ENCODE results near the gene RGS19.

RGS19 gene

DNA sequence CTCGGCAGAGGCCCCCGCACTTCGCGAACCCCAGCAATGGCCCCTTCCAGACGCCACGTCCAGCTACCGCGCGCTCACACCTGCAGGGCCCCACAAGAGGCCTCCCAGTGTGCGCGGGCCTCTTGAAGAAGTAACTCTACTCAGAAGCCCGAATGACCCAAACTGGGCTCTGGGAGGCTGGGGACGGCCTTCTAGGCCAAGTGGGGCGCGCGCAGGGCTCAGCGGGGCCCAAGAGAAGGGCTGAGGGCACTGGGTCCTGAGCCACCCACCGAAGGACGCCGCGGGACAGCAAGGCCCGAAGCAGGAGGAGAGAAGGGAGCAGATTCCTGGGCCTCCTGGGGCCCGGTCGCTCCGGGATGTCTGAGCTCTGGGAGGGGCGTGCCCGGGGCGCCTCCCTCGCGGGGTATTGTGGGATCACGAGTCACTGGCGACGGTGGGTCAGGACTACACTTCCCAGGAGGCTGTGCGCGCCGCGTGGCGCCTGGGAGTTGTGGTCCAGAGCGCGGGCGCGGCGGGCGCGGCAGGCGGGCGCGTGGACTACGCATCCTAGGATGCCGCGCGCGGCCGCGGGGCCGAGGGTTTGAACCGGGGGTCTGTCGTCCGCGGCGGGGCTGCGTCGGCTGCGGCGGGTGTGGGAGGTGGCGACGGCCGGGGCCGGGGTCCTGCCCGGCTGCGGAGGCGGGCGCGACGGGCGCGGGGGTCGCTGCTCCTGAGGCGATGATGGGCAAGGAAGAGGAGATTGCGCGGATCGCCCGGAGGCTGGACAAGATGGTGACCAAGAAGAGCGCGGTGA lies 16.5 kb downstream of the RGS19 start, which contains the start of gene TCEA2:
Gene TCEA2 (plus strand): TSS at position 603 of the 793 bp plus-strand sequence. CDS start 115 bp downstream, at position 718.
- peak; percentile 93 for DNase-seq

DNA sequence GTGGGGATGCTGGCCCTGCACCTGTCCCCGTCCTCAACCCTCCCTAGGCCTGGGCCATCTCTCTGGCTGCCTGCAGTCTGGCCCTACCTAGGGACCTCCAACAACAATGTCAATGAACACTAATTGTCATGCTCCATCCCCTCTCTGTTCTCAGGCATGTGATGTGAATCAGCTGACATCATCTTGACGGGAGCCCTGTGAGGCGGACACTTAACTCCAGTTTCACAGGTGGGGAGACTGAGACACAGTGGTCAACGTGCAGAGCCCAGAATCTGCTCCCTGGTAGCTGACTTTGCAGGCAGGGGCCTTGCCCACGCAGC lies 17.1 kb downstream of the RGS19 start:
- no peak for DNase-seq

DNA sequence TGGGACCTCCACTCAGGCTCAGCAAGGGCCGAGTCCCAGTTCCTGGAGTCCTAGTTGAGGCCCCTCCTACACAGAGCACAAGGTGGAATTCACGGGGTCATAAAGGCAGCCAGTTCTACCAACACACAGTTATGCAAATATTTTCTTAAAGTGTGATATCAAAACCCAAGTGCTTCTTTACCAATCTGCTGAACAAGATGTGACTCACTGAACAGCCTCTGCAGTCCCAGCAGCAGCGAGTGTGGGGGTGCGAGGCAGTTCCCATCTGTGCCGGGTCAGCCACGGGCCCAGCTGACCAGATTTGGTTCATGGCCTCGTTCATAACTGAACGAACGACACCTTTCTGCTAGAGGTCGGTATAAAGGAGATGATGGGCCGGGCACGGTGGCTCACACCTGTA lies 20.8 kb downstream of the RGS19 start:
- no peak for DNase-seq

DNA sequence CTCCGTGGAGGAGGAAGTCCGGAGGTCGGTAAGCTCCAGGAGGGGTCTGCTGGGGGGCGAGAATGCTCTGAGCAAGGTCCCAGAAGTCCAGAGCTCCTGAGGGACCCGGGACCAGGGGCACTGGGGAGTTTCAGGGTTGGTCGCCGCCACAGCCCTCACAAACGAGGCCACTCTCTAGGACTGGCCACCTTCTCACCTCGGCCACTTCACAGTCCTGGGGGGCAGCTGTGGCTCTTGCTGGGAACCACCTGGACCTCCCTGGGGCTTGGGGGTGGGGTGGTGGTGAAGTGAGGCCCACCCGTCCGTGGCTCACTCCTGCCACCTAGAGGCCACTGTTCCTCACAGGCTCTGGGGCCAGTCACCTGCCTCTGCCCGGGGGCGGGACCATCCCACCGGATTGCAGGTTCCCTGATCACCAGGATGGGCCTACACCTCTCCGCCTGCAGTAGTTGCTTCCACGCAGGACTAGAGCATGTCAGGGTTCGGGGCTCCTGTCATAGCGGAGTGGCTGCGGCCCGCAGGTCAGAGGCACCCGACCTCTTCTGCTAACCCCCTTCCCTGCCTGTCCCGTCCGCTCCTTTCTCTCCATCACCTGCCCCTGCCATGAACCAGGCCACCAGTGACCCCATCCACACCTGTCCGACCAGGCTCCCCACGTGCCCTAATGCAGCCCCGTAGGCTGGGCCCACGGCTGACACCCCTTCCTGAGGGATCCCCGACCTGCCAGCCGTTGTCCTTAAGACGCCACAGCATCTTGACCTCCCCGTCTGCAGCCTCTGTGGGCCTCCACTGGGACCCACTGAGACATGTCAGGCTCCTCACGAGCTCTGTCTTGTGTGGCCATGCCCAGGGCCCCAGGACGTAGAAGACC lies 21.5 kb downstream of the RGS19 start:
- peak; percentile 33 for DNase-seq

DNA sequence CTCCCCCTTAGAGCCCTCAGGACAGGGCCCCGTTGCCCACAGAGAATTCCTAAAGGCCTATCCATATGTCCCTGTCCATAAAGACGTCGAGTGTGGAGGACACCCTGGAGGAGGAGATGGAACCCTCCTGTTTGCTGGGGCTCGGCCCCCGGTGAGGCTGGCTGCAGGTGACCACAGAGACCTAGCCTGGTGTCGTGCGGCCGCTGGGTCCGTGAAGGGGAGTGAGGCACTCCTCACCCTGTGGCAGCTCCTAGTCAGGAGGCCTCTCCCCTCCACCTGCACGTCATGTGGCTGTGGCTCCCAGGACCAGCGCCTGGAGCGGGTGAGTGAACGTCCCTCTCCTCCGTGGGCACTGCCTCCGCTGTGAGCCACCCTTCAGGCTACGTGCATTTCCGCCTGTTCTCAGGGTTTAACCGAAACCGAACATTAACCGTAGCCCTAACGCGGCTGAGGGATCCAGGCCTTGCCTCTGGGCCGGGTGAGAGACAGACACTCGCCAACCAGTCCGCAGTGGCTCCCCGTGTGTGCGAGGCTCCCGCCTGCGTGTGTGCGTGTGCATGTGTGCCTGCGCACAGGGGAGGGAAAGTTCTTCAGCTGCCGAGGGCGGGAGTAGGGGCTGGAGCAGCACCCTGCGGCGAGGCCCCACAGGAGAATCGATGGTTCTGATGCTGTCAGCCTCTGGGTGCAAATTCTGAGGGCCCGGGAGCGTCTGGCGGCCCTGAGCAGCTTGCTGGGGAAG lies 22.3 kb downstream of the RGS19 start:
- peak; percentile 55 for DNase-seq

DNA sequence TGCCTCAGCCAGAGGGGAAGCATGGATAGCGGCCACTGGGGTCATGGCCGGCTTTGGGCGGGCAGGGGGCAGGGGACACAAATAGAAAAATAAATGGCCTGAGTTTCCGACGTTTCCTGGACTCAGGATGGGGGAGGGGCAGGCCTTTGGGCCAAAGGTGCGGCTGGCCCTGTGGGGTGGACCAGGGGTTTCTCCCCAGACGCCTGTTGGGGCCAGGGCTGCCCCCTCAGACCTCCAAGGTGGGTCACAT lies 22.8 kb downstream of the RGS19 start:
- DNase-seq, result no peak

DNA sequence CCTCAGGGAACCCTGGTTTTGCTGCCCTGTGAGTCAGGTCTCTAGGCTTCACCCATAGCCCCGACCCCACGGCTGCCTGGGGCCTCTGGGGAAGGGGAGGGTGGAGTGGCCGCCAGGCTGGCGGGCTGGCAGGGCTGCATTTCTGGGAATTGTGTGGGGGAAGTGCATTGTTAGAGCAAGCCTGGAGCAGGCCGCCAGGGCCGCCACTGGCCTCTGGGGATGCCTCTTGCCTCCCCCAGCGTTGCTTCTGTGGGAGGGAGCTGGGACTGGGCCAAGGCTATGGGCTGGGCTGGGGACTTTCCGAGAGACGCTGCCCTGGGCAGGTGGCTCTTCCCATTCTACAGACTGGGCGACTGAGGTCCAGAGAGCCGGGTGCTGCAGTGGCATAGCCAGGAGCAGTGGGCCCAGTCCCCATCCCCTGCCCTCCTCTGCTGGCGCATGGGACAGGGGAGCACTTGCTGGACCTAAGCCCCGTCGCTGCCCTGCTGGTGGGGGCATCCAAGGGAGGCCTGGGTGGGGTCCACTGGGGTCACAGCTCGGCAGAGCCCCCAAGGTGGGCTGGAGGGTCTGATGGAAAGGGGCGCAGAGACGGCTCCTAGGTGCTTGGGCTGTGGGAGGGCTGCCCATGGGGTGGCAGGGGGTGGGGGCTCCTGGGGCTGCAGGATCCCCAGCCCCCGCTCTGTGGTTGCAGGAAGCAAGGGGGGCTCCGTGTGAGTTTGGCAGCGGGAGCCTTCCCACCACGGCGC lies 23.3 kb downstream of the RGS19 start:
- DNase-seq, result peak; percentile 25

DNA sequence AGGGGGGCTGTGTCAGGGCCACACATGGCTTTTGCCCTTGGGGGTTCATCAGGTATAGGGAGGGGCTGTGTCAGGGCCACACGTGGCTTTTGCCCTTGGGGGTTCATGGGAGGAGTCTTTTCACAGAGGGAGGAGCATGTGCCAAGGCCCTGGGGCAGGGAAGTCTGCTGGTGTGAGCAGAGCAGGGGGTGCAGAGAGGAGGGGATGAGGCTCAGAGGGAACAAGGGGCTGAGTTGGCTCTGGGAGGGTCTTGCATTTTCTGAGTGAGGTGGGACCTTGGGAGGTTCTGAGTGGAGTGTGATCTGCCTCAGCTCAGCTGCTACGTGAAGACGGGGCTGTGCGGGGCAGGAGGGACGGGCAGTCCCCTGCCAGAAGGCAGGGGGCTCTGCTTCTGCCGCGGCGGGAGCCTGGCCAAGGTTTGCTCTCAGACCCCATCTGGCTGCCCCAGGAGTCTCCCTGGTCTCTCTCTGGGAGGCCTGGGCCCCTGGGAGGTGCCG lies 23.9 kb downstream of the RGS19 start:
- no peak for DNase-seq

DNA sequence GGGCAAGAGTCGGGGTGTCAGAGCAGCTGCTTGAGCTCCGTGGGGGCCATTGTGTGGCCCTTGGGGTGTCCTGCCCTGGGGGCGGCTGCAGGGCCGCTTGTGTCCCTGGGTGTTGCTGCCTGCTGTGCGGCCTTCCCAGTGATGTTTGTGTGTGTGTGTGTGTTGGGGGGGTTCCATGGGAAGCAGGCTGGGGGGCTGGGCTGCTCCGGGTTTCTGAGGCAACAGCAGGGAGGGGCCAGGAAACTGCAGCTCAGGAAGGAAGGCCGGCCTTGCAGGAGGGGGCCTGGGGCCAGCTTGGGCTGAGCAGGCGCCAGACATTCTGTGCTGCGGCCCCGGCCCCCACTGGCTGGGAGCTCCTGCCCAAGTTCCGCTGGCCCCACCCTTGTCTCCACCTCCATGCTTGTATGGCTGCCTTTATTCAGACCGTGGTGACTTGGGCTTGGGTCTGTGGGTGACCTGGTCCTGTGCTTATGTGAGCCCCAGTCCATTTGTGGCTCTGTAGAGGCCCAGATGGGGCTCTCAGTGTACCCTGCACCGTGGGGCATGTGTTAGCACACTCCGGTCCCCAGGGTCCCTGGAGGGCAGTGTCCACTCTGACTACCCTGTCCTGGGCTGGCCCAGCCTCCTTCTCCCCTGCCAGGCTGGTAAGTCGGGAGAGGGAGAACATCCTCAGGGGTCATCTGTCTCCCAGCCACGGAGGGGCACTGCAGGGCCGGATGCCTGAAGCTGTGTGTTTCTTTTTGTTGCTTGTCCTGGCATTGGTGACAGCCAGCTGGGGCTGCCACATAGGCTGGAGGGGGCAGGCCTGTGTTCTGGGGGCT lies 25.3 kb downstream of the RGS19 start:
- DNase-seq, result peak; percentile 30

DNA sequence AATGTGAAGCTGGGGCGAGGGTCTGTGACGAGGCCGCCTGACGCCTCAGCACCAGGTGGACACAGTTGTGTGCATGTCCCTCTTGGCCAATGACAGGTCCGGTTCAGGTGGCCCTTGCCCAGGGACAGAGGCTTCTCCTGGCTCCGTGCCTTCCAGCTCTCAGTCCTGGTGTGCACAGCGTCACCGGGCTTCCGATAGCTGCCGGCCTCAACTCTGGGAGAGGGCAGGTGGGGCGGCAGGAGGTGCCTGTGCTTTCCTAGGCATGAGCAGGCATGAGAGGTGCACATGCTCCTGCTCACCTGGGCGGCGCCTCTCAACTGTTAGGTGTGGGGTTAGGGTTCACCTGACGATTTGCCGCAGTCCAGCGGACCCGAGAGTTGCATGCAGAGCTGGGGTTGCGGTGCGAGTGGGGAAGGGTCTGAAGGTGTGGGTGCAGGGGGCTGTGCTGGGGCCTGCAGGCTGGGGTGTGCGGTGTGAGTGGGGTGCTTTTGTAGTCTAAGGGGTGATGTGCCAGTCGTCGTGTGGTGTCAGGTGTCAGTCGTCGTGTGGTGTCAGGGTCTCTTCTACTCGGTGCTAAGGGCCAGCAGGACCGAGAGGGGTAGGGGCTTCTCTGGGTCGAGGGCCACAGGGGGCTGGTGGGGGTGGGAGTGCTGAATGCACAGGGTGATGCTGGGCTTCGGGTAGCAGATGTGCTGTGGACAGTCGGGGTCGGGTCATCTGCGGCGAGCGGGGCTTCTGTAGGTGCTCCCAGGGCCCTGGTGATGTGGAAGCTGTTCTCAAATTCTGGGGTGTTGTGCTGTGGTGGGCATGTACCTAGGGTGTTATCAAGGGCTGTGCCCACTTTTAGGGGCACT lies 26.1 kb downstream of the RGS19 start:
- DNase-seq, result no peak

DNA sequence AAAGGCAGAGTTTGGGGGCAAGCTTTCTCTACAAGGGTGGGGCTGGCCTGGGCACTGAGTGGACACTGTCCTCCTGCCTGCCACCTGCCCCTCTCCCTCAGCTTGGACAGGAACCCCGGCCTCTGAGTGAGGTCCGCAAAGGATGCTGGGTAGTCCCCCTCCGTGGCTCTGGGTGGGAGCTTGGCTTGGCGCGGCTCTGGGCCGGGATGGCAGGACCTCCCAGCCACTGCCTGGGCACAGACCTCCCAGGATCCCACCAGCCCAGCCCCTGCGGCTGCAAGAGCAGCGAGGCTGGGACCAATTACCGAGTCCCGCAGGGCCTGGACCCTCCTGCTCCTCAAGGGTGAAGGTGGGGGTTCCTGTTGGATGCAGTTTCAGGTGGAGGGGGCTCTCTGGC lies 27.0 kb downstream of the RGS19 start:
- DNase-seq, result no peak

DNA sequence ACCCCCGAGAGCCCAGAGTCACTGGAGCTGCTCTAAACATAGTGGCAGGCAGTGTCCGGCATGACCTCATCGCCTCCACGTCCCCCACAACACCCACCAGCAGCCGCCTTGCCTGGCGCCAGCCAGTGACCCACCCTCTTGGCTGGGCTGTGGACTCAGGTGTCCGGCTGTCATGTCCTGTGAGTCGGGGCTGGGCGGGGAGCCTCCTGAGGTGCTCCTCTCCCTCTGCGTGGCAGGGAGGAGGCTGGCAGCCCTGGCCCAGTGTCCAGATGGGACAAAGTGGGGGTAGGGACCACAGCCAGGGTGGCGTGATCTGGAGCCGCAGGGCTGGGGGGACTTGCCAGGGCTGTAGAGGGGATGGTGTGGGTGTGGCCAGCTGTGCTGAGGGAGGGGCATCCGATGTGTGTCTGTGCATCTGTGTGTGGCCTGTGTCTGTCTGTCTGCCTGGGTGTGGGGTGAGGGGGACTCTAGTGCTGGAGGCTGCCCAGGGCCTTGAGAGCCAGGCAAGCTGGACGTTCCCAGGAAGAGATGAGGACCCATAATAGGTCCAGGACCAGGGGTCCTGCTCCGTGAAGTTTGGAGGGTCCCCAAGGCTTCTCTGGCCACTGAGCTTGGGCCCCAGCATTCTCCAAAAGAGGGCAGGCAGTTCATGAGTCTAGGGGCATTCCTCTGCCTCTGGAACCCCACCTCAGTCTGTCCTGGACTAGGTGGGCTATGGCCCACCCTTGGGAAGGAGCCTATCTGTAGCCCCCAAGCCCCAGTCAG lies 27.6 kb downstream of the RGS19 start:
- no peak for DNase-seq

DNA sequence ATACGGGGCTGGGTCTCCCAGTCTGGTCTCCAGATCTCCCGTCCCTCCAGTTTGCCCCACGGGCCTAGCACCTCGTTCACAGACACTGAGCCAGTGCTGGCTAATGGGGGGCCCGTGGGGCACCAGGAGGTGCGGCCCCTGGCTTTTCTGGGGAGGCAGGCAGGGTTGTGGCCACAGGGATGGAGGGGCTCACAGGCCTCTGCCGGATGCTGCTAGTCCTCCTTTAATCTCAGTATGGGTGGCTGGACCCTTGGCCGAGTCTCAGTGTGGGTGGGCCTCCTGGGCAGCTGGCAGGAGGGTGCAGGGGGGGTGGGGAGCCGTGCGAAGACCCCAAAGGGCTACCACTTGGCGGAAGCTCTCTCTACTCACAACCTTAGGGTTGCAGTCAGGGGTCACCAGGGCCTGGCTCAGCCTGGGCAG lies 28.3 kb downstream of the RGS19 start:
- DNase-seq, result no peak

DNA sequence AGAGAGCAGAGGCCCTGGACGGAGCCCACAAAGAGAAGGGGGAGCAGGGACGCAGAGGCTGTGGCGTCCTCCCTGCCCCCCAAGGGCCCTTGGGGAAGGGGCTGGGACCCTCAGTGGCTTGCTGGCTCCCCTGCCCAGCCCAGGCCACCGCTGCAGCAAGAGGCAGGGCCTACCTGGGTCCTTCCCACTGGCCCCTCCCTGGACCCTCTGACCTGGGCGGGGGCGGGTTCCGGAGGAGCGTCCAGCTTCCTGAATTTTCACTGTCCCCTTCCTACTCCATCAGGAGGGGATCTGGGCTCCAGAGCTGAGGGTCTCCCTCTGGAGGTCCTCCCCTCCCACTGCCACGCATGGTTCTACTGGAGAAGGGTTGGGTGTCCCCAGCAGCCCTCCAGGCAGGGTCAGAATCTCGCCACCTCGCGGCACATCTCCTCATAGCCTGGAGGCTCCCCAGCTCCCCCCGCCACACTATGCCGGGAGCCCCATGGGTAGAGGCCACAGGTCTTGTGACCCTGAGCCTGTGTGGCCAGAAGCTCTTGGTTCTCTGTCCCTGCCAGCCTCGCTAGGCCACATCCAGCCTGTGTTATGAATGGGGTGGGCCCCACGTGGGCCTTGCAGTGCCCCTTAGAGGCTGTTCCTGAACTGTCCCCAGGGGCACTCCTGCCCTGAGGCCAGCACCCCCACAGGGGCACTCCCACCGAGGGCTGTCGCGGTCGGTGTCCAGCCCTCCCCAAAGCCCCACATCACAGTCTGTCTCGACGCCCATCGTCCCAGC lies 28.9 kb downstream of the RGS19 start:
- DNase-seq, result no peak

DNA sequence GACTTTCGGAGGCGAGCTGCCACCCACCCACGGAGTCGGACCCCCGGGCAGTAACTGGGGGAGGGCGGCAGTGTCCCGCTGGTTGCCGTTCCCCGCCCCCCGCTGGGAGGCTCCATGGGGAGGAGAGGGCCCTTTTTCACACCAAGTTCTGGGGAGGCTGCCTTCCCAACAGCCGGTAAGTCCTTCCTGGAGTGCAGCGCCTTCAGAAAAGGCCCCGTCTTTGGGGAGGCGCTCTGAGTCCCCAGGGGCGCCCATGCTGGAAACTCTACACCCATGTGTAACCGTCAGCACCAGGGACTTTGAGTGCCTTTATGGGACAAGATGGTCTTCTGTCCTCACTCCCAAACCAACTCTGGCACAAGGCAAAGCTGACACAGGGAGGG lies 29.4 kb downstream of the RGS19 start:
- no peak for DNase-seq

DNA sequence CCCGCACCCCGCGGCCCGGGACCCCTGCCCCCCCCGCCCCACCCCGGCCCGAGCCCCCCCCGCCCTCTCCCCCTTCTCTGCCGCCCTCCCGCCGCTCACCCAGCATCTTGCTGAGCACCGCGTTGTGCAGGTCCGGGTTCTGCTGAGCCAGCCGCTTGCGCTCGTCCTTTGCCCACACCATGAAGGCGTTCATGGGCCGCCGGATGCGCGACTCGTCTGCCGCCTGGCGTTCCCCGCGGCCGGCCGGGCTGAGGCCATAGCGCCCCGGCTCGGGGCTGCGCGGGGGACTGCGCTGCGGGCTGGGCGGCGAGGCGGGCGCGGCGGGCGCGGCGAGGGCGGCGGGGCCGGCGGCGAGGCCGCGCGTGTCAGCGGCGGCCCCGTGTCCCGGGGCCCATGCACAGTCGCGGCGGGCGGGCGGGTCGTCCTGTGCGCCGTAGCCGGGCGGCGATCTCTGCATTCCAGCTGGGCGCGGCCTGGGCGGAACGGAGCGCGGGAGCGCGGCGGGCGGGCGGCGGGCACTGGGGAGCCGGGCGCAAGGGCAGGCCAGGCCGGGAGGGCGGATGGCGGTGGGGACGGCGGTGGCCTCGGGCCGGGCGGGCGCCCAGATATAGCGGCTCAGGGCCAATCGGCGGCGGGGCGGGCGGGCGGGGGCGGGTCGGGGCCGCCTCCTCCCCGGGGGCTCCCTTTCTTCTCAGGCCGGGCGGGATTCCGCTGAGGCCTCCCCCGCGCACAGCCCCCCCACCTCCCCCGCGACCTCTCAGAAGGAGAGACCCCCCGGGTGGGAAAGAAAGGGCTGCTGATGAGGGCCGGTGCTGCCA lies 30.0 kb downstream of the RGS19 start, which contains the start of gene SOX18:
Gene SOX18 (minus strand): TSS at position 580 of the 818 bp plus-strand sequence. CDS start 123 bp downstream, at position 457.
- DNase-seq, result no peak

DNA sequence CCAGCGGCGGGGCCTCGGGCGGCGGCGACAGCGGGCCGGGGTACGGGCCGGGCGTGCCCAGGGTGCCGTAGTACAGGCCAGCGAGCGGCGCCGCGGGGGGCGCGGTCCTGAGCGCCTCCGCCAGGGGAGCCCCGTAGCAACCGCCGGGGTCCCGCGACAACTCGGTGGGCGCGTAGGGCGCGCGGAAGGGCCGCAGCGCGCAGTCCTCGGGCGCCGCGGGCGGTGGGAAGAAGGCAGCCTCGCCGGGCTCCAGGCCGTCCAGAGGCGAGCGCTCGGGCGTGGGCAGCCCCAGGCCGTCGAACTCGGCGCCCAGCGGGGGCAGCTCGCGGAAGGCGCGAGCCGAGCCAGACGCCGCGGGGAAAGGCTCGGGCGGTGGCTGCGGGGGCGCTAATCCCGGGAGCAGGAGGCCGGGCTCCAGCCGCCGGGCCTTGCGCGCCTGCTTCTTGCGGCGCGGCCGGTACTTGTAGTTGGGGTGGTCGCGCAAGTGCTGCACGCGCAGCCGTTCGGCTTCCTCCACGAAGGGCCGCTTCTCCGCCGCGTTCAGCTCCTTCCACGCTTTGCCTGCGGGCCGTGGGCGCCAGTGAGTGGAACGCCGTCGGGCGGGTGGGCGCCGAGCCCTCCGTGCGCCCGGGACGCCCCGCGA lies 30.8 kb downstream of the RGS19 start:
- no peak for DNase-seq

DNA sequence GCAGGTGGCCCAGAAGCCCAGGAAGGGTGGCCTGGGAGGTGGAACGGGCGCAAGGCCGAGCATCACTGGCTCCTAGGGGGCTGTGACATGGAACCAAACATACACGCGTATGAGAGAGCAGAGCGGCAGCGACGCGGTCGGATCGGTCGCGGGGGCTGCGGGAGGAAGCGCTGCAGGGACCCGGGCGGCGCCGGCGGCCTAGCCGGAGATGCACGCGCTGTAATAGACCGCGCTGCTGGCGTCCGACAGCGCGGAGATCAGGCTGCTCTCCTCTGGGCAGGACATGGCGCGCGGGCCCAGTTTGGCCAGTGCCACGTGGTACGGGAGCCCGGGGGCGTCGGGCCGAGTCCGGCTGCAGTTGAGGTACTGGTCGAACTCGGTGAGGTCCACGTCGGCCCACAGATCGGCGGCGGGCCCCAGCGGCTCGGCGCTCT lies 31.3 kb downstream of the RGS19 start:
- DNase-seq, result no peak
